Brain microvascular endothelial cell (primary cell): Measurements from ENCODE around the gene CROCC2.

Source experiments
- DNase-seq: peaks from one replicate; pipeline ENCODE4 v3.0.0-alpha.2; 2020
- H3K27ac ChIP-seq: fragments of 250-450 bp; sonication (Bioruptor Pico); 2 replicates; pipeline ENCODE4 v1.5.1; 2020; ENCODE audit warnings: mild to moderate bottlenecking, moderate library complexity
- H3K27me3 ChIP-seq: fragments of 250-450 bp; sonication (Bioruptor Pico); replicated peaks from 2 replicates; pipeline ENCODE4 v1.5.1; 2020; ENCODE audit warnings: mild to moderate bottlenecking
- H3K36me3 ChIP-seq: fragments of 250-450 bp; sonication (Bioruptor Pico); replicated peaks from 2 replicates; pipeline ENCODE4 v1.5.1; 2020; ENCODE audit warnings: mild to moderate bottlenecking
- H3K4me3 ChIP-seq: 2 replicates; pipeline ENCODE4 v1.5.1; 2011; ENCODE audit warnings: low read depth, mild to moderate bottlenecking, control low read depth, low read length, moderate library complexity
- CTCF ChIP-seq: IDR thresholded peaks from 2 replicates; pipeline ENCODE4 v1.5.1; 2011; ENCODE audit warnings: low read depth, mild to moderate bottlenecking, moderate library complexity, low read length, control low read depth, inconsistent platforms; ENCODE audit errors: missing control alignments
- in situ Hi-C: cut with HindIII; loops from 2 replicates; pipeline ENCODE4 v1.10.0; 2017; ENCODE audit warnings: low sequenced_read_pairs, low pct_ligation_motif_present

CROCC2 gene

GRCh38 chr2:241035818-241036396, 129.8 kb downstream of the CROCC2 start:
- no peak overlapping the region for H3K4me3 ChIP-seq
- no peaks in the 10 kb centered on the region for H3K36me3 ChIP-seq
- TF ChIP-seq CTCF, result no peak
- no peak overlapping the region for H3K27ac ChIP-seq
- H3K27me3 ChIP-seq, result peaks cover 12% of the 10 kb centered on the region
- no peak for DNase-seq
- in situ Hi-C loops, result no loop called here

- DNase-seq, result no peak
- in situ Hi-C loops, result no loop called here
- no peak overlapping the region for H3K27ac ChIP-seq
- TF ChIP-seq CTCF, result no peak
- peaks cover 12% of the 10 kb centered on the region for H3K27me3 ChIP-seq
- H3K36me3 ChIP-seq, result no peaks in the 10 kb centered on the region
- no peak overlapping the region for H3K4me3 ChIP-seq
These were observed 130.3 kb downstream of the CROCC2 start for GRCh38 chr2:241036397-241036963.

- DNase-seq, result no peak
- no peak overlapping the region for H3K27ac ChIP-seq
- in situ Hi-C loops, result no loop called here
- no peaks in the 10 kb centered on the region for H3K36me3 ChIP-seq
- no peak overlapping the region for H3K4me3 ChIP-seq
- TF ChIP-seq CTCF, result no peak
- peaks cover 12% of the 10 kb centered on the region for H3K27me3 ChIP-seq
These were observed 130.9 kb downstream of the CROCC2 start for GRCh38 chr2:241036964-241037421.

GRCh38 chr2:241037498-241037897, 131.4 kb downstream of the CROCC2 start:
- Histone ChIP-seq H3K27me3 (peaks cover 12% of the 10 kb centered on the region), H3K4me3 (no peak overlapping the region), H3K36me3 (no peaks in the 10 kb centered on the region), H3K27ac (no peak overlapping the region)
- in situ Hi-C loops, result no loop called here
- TF ChIP-seq CTCF, result no peak
- DNase-seq, result no peak

- peaks cover 12% of the 10 kb centered on the region for H3K27me3 ChIP-seq
These were observed 132.4 kb downstream of the CROCC2 start for GRCh38 chr2:241038374-241039180.

More at GRCh38 chr2:241038374-241039180, 132.4 kb downstream of the CROCC2 start:
- Histone ChIP-seq H3K4me3 (no peak overlapping the region), H3K36me3 (no peaks in the 10 kb centered on the region), H3K27ac (no peak overlapping the region)
- no peak for TF ChIP-seq CTCF
- no peak for DNase-seq
- in situ Hi-C loops, result no loop called here
